ENCODE results near the gene DHFR.

DNA sequence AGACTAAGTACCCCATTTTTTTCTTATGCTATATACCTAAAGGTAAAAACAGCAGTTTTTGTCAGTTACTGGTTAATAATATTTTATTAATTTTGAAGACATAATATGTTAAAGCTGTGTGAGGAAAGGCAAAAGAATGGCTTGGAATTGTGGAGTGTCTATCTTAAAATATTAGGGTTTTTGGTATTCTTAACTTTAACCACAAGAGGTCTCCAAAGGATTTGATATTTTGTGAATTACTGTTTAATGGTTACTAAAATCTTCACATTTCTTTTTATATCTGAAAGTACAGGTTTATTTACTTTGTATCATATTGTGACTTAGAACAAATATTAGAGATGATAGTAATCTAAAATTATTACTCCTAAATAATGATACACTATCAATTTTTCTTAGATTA, 32.0 kb upstream of the DHFR start:
- TF ChIP-seq POLR2A (IDR thresholded peaks at IDR 0.05; ENCODE audit: extremely low read depth, insufficient read length) (no peak), MYC (IDR thresholded peaks at IDR 0.05; ENCODE audit: low read depth, low read length) (no peak)
- TF ChIP-seq, protein P1, sequence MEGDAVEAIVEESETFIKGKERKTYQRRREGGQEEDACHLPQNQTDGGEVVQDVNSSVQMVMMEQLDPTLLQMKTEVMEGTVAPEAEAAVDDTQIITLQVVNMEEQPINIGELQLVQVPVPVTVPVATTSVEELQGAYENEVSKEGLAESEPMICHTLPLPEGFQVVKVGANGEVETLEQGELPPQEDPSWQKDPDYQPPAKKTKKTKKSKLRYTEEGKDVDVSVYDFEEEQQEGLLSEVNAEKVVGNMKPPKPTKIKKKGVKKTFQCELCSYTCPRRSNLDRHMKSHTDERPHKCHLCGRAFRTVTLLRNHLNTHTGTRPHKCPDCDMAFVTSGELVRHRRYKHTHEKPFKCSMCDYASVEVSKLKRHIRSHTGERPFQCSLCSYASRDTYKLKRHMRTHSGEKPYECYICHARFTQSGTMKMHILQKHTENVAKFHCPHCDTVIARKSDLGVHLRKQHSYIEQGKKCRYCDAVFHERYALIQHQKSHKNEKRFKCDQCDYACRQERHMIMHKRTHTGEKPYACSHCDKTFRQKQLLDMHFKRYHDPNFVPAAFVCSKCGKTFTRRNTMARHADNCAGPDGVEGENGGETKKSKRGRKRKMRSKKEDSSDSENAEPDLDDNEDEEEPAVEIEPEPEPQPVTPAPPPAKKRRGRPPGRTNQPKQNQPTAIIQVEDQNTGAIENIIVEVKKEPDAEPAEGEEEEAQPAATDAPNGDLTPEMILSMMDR (IDR thresholded peaks at IDR 0.05; ENCODE audit: low read depth, low read length), result no peak
- TF ChIP-seq, protein P2, sequence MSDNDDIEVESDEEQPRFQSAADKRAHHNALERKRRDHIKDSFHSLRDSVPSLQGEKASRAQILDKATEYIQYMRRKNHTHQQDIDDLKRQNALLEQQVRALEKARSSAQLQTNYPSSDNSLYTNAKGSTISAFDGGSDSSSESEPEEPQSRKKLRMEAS (IDR thresholded peaks at IDR 0.05; ENCODE audit: low read depth, low read length), result no peak
